Measurements from ENCODE around the gene BTBD9. TPM values are rescaled to one million over a fixed set of nuclear protein-coding genes. Genes with fewer than 3 reads are reported as not detected.
A peak's percentile ranks its signal among the peaks of the same experiment; 100 is the strongest.

BTBD9 gene
- total RNA-seq, 1 donor from 2014 or later, result 10.3 TPM

DNA sequence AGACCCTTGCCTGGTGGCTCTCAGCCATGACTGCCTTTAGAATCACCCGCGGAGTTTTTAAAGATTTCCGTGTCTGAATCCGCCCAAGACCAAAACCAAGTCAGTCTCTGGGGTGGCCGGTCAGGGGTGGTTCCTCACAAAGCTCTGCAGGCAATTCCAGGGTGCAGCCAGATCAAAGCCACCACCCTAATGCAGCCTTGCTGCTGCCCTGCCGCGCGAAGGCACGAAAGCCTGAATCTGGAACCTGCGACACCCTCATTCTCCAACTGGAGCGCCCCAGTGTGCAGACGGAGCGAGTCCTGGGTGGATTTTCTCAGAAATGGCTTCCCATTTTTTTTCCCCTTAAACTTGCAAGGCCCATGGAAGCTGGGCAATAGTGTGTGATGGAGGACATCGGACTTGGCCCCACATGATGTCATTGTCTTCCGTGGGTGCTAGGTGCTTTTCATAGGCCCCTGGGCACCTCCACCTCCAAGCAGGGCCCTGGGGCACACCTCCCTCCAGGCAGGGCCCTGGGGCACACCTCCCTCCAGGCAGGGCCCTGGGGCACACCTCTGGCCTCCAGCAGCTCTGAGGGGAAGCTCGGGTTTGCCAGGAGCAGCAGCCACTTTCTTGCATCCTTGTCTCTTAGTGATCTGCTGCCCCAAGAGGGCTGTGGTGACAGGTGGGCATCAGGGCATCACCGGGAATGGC lies 477.1 kb downstream of the BTBD9 start:
- H3K36me3 ChIP-seq (ENCODE audit: insufficient read depth, low read length), result no peaks in the 10 kb centered on the region
- no peaks in the 10 kb centered on the region for H3K79me2 ChIP-seq (ENCODE audit: insufficient read depth, low read length)
- TF ChIP-seq CTCF (IDR thresholded peaks at IDR 0.05; ENCODE audit: insufficient read depth, low read depth, low read length) (no peak), EZH2 (IDR thresholded peaks at IDR 0.05; ENCODE audit: insufficient read depth, low read length) (no peak)
- peaks cover 11% of the 10 kb centered on the region for H4K20me1 ChIP-seq (ENCODE audit: insufficient read depth, low read length)
- peaks cover 3% of the 10 kb centered on the region for H3K4me1 Mint-ChIP-seq (ENCODE audit: low read depth, unreplicated experiment)
- H3K4me3 Mint-ChIP-seq (ENCODE audit: unreplicated experiment), result no peak overlapping the region
- no peaks in the 10 kb centered on the region for H3K4me1 ChIP-seq (ENCODE audit: insufficient read depth, low read length)
- H3K27me3 ChIP-seq (ENCODE audit: insufficient read depth, low read length), result no peaks in the 10 kb centered on the region
- H3K36me3 Mint-ChIP-seq (ENCODE audit: low read depth, unreplicated experiment), result peaks cover 6% of the 10 kb centered on the region
- H3K9ac ChIP-seq (ENCODE audit: low read length), result no peak overlapping the region
- no peak overlapping the region for H3K27ac ChIP-seq (ENCODE audit: low read depth, low read length)
- H3K9me3 ChIP-seq (ENCODE audit: insufficient read depth, low read depth, low read length), result no peaks in the 10 kb centered on the region
- H2AFZ ChIP-seq (ENCODE audit: low read depth, low read length), result no peak overlapping the region
- H3K27ac Mint-ChIP-seq (ENCODE audit: unreplicated experiment), result no peak overlapping the region
- no peaks in the 10 kb centered on the region for H3K27me3 Mint-ChIP-seq (ENCODE audit: low read depth, unreplicated experiment)
- no peak overlapping the region for H3K4me3 ChIP-seq (ENCODE audit: insufficient read depth, low read depth, low read length)
- H3K9me3 Mint-ChIP-seq (ENCODE audit: unreplicated experiment), result peaks cover 3% of the 10 kb centered on the region
- DNase-seq (ENCODE audit: low read depth) (no peak), FAIRE-seq (no peak)
- H3K4me2 ChIP-seq (ENCODE audit: low read length), result no peak overlapping the region

DNA sequence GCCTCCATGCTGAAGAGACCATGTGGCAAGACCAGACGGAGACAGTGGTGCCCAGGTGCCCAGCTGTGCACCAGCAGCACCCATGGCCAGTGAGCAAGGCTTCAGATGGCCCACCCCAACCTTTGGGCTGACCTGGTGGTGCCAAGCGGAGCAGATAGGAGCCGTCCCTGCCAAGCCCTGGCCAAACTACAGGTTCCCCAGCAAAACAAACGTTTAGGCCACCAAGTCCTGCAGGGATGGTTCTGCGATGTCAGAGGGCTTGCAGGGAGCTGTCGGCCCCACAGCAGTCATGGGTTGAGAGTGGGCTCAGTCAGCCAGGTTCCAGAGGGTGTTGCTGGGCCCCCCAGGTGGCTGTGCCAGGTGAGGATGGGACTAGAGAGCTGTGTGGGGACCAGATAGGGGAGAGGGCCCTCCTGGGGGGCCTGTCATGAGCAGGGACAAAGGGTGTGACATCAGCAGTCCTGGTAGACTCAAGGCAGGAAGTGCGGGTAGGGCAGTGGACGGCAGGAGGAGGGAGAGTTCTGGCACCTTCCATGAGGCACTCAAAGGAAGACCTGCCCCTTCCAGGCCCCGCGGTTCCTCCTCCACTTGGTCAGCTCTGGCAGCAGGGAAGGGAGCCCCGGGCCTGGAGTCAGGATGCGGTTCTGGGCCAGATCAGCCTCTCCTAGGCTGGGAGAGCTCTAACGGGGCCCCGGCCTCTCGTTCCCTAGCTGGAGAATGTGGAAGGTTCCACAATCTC lies 477.8 kb downstream of the BTBD9 start:
- Histone ChIP-seq H3K4me2 (ENCODE audit: low read length) (no peak overlapping the region), H2AFZ (ENCODE audit: low read depth, low read length) (no peak overlapping the region), H3K9me3 (ENCODE audit: insufficient read depth, low read depth, low read length) (no peaks in the 10 kb centered on the region), H3K4me3 (ENCODE audit: insufficient read depth, low read depth, low read length) (no peak overlapping the region), H3K36me3 (ENCODE audit: insufficient read depth, low read length) (no peaks in the 10 kb centered on the region), H3K9ac (ENCODE audit: low read length) (no peak overlapping the region), H3K27me3 (ENCODE audit: insufficient read depth, low read length) (no peaks in the 10 kb centered on the region), H4K20me1 (ENCODE audit: insufficient read depth, low read length) (peaks cover 16% of the 10 kb centered on the region), H3K4me1 (ENCODE audit: insufficient read depth, low read length) (no peaks in the 10 kb centered on the region), H3K79me2 (ENCODE audit: insufficient read depth, low read length) (no peaks in the 10 kb centered on the region), H3K27ac (ENCODE audit: low read depth, low read length) (no peak overlapping the region)
- DNase-seq (ENCODE audit: low read depth) (no peak), FAIRE-seq (no peak)
- no peaks in the 10 kb centered on the region for H3K27me3 Mint-ChIP-seq (ENCODE audit: low read depth, unreplicated experiment)
- peak overlapping the region; percentile 84 for H3K27ac Mint-ChIP-seq (ENCODE audit: unreplicated experiment)
- H3K36me3 Mint-ChIP-seq (ENCODE audit: low read depth, unreplicated experiment), result peaks cover 6% of the 10 kb centered on the region
- peaks cover 3% of the 10 kb centered on the region for H3K9me3 Mint-ChIP-seq (ENCODE audit: unreplicated experiment)
- H3K4me1 Mint-ChIP-seq (ENCODE audit: low read depth, unreplicated experiment), result peaks cover 3% of the 10 kb centered on the region
- no peak overlapping the region for H3K4me3 Mint-ChIP-seq (ENCODE audit: unreplicated experiment)
- TF ChIP-seq CTCF (IDR thresholded peaks at IDR 0.05; ENCODE audit: insufficient read depth, low read depth, low read length) (no peak), EZH2 (IDR thresholded peaks at IDR 0.05; ENCODE audit: insufficient read depth, low read length) (no peak)

DNA sequence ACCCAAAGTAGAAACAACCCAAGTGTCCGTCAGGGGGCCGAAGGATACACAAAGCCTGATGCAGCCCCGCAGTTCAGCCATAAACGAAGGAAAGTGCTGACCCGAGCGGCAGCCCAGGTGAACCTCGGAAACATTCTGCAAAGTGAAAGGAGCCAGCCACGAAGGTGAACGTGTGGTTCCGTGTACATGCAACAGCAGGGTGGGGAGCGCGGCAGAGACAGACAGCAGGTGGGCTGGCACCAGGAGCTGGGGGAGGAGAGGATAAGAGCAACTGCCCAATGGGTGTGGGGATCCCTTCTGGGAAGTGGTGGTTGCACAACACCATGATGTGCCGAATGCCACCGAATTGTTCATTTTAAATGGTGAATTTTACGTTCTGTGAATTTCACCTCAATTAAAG lies 478.4 kb downstream of the BTBD9 start:
- no peaks in the 10 kb centered on the region for H3K36me3 ChIP-seq (ENCODE audit: insufficient read depth, low read length)
- no peaks in the 10 kb centered on the region for H3K4me1 ChIP-seq (ENCODE audit: insufficient read depth, low read length)
- no peak overlapping the region for H3K9ac ChIP-seq (ENCODE audit: low read length)
- H3K27me3 ChIP-seq (ENCODE audit: insufficient read depth, low read length), result no peaks in the 10 kb centered on the region
- Mint-ChIP-seq H3K27ac (ENCODE audit: unreplicated experiment) (no peak overlapping the region), H3K27me3 (ENCODE audit: low read depth, unreplicated experiment) (no peaks in the 10 kb centered on the region), H3K9me3 (ENCODE audit: unreplicated experiment) (peaks cover 3% of the 10 kb centered on the region), H3K4me1 (ENCODE audit: low read depth, unreplicated experiment) (peaks cover 3% of the 10 kb centered on the region), H3K4me3 (ENCODE audit: unreplicated experiment) (no peak overlapping the region), H3K36me3 (ENCODE audit: low read depth, unreplicated experiment) (peaks cover 6% of the 10 kb centered on the region)
- no peak overlapping the region for H3K4me2 ChIP-seq (ENCODE audit: low read length)
- H3K79me2 ChIP-seq (ENCODE audit: insufficient read depth, low read length), result no peaks in the 10 kb centered on the region
- no peak for TF ChIP-seq CTCF (IDR thresholded peaks at IDR 0.05; ENCODE audit: insufficient read depth, low read depth, low read length)
- no peak for TF ChIP-seq EZH2 (IDR thresholded peaks at IDR 0.05; ENCODE audit: insufficient read depth, low read length)
- no peak overlapping the region for H3K4me3 ChIP-seq (ENCODE audit: insufficient read depth, low read depth, low read length)
- H3K9me3 ChIP-seq (ENCODE audit: insufficient read depth, low read depth, low read length), result no peaks in the 10 kb centered on the region
- H4K20me1 ChIP-seq (ENCODE audit: insufficient read depth, low read length), result peaks cover 18% of the 10 kb centered on the region
- DNase-seq (ENCODE audit: low read depth), result no peak
- no peak overlapping the region for H2AFZ ChIP-seq (ENCODE audit: low read depth, low read length)
- no peak for FAIRE-seq
- H3K27ac ChIP-seq (ENCODE audit: low read depth, low read length), result no peak overlapping the region
